HG02763 (cell line): ENCODE results near the gene REST.
"Not testable (repeated sequence)": the region's sequence is repeated elsewhere in the genome, so short reads cannot be mapped to it uniquely, and the experiment has no call there.

ENCODE experiments used
- ATAC-seq: cut with Tn5 transposase; IDR thresholded peaks from one replicate; pipeline ENCODE4 v1.9.1; 2021; ENCODE audit warnings: mild to moderate bottlenecking, moderate library complexity; ENCODE audit not compliant: unreplicated experiment

REST gene

GRCh38 chr4:56907489-56908205 lies at the start of gene REST:
Gene REST, plus strand, starts transcription at chr4:56907900. Its CDS starts 2,739 bp downstream, at chr4:56910639.
- ATAC-seq: peak; percentile 57

- peak; percentile 41 for ATAC-seq
These were observed 47.9 kb upstream of the REST start for GRCh38 chr4:56859841-56860240.

- no peak for ATAC-seq
These were observed 46.9 kb upstream of the REST start for GRCh38 chr4:56860781-56861180.

- ATAC-seq: no peak
These were observed 46.3 kb upstream of the REST start for GRCh38 chr4:56861360-56861759.

- no peak for ATAC-seq
These were observed 44.1 kb upstream of the REST start for GRCh38 chr4:56863441-56864139.

- no peak for ATAC-seq
These were observed 36.8 kb upstream of the REST start for GRCh38 chr4:56870946-56871345.

- no peak for ATAC-seq
These were observed 36.3 kb upstream of the REST start for GRCh38 chr4:56871371-56871866.

- no peak for ATAC-seq
These were observed 33.5 kb upstream of the REST start for GRCh38 chr4:56874166-56874565.

GRCh38 chr4:56874923-56875322 lies 32.8 kb upstream of the REST start:
- ATAC-seq: no peak

- ATAC-seq: no peak
These were observed 31.4 kb upstream of the REST start for GRCh38 chr4:56876264-56876663.

GRCh38 chr4:56879996-56880395 lies 27.7 kb upstream of the REST start:
- ATAC-seq: no peak

GRCh38 chr4:56880572-56880971 lies 27.1 kb upstream of the REST start:
- no peak for ATAC-seq

- not testable (repeated sequence) for ATAC-seq
These were observed 23.2 kb upstream of the REST start for GRCh38 chr4:56884511-56884910.

GRCh38 chr4:56892691-56893090 lies 15.0 kb upstream of the REST start:
- ATAC-seq: no peak

GRCh38 chr4:56897842-56898241 lies 9.9 kb upstream of the REST start:
- not testable (repeated sequence) for ATAC-seq

- ATAC-seq: not testable (repeated sequence)
These were observed 7.5 kb upstream of the REST start for GRCh38 chr4:56900186-56900585.

GRCh38 chr4:56902703-56903102 lies 5.0 kb upstream of the REST start:
- no peak for ATAC-seq

- ATAC-seq: no peak
These were observed 1.9 kb upstream of the REST start for GRCh38 chr4:56905796-56906195.

GRCh38 chr4:56906489-56907393 lies 959 bp upstream of the REST start:
- ATAC-seq: no peak

- ATAC-seq: peak; percentile 70
These were observed 746 bp downstream of the REST start for GRCh38 chr4:56908206-56909085.
